Endothelial cell of umbilical vein (primary cell): ENCODE data around the gene SMCO2. TPM values are rescaled to one million over a fixed set of nuclear protein-coding genes. Genes with fewer than 3 reads are reported as not detected.

Source experiments
- BruUV-seq: library from RNA; stranded (reverse); fragments of 400-500 nt; replicated peaks from 2 replicates; lab custom pipeline; 2021; lab: Mats Ljungman, UMichigan
- CTCF ChIA-PET: fragments of 300-600, 350-600 bp; sonication (Branson Sonifier 250); formaldehyde crosslinking; loops from one replicate; lab custom pipeline; 2021; ENCODE audit warnings: antibody characterized with exemption, inconsistent platforms; lab: Charles Lee
- POLR2A ChIA-PET: fragments of 300-600, 350-600 bp; sonication (Branson Sonifier 250); formaldehyde crosslinking; loops from one replicate; lab custom pipeline; 2021; ENCODE audit warnings: antibody characterized with exemption, inconsistent platforms; lab: Charles Lee
- DNase-seq: peaks from one replicate; pipeline ENCODE4 v3.0.0-alpha.2; 2011; ENCODE audit warnings: low read depth, low spot score
- FAIRE-seq: peaks from 2 replicates; lab custom pipeline; 2011; peaks lifted over from hg19 to GRCh38; lab: Jason Lieb, UNC
- H2AFZ ChIP-seq: 2 replicates; pipeline ENCODE4 v1.6.0; 2012; ENCODE audit warnings: low read depth, low read length, control low read depth, inconsistent platforms
- H3K27ac ChIP-seq: 2 replicates; pipeline ENCODE4 v1.5.1; 2011; ENCODE audit warnings: low read depth, mild to moderate bottlenecking, control low read depth, low read length, moderate library complexity; ENCODE audit not compliant: insufficient read depth
- H3K27me3 ChIP-seq, 2 experiments: 2 replicates each; pipeline versions ENCODE4 v1.6.0 to v1.6.1; 2011; ENCODE audit warnings: low read length in 2 of 2, mixed read lengths in 1 of 2; ENCODE audit not compliant: control insufficient read depth in 2 of 2, insufficient read depth in 2 of 2
- H3K36me3 ChIP-seq, 2 experiments: 2 replicates in 1 of 2; 3 replicates in 1 of 2; pipeline ENCODE4 v1.5.1; 2011; ENCODE audit warnings: low read length in 2 of 2, mild to moderate bottlenecking in 1 of 2, moderate library complexity in 1 of 2; ENCODE audit not compliant: control insufficient read depth in 2 of 2, insufficient read depth in 2 of 2; ENCODE audit errors: extremely low read depth in 1 of 2
- H3K4me1 ChIP-seq: 3 replicates; pipeline ENCODE4 v1.5.1; 2011; ENCODE audit warnings: mild to moderate bottlenecking, low read length; ENCODE audit not compliant: control insufficient read depth, insufficient read depth; ENCODE audit errors: extremely low read depth
- H3K4me2 ChIP-seq: 2 replicates; pipeline ENCODE4 v1.6.1; 2011; ENCODE audit warnings: low read length, control low read depth, mixed read lengths; ENCODE audit not compliant: insufficient read depth
- H3K4me3 ChIP-seq, 3 experiments: fragments of 200-600 bp in 1 of 3; sonication (generic), shearing (Covaris generic) in 1 of 3; replicated peaks in 1 of 3; 2 replicates each; pipeline ENCODE4 v1.5.1; 2011 to 2016; ENCODE audit warnings: control low read depth in 3 of 3, low read length in 3 of 3, mild to moderate bottlenecking in 2 of 3, inconsistent platforms in 1 of 3, low read depth in 1 of 3, moderate library complexity in 1 of 3; ENCODE audit not compliant: insufficient read depth in 1 of 3
- H3K79me2 ChIP-seq: 2 replicates; pipeline ENCODE4 v1.6.0; 2012; ENCODE audit warnings: low read length, inconsistent platforms; ENCODE audit not compliant: control insufficient read depth, insufficient read depth
- H3K9ac ChIP-seq: replicated peaks from 2 replicates; pipeline ENCODE3; 2011; ENCODE audit warnings: low read length, control low read depth; ENCODE audit not compliant: insufficient read depth; ENCODE audit errors: extremely low read depth
- H3K9me1 ChIP-seq: replicated peaks from 3 replicates; pipeline ENCODE4 v1.6.0; 2011; ENCODE audit warnings: mild to moderate bottlenecking, low read length; ENCODE audit not compliant: control insufficient read depth, insufficient read depth; ENCODE audit errors: extremely low read depth
- H3K9me3 ChIP-seq: replicated peaks from 2 replicates; pipeline ENCODE4 v1.5.1; 2012; ENCODE audit warnings: low read length, inconsistent platforms; ENCODE audit not compliant: control insufficient read depth, insufficient read depth
- H4K20me1 ChIP-seq: replicated peaks from 2 replicates; pipeline ENCODE3; 2011; ENCODE audit warnings: mild to moderate bottlenecking, low read length; ENCODE audit not compliant: control insufficient read depth, insufficient read depth; ENCODE audit errors: extremely low read depth
- CTCF ChIP-seq, 2 donors: IDR thresholded peaks; 1 replicate in 1 of 2; 2 replicates in 1 of 2; pipeline ENCODE4 v1.5.1; 2011; ENCODE audit warnings: low read length in 2 of 2, mild to moderate bottlenecking in 2 of 2, moderate library complexity in 2 of 2, control low read depth in 1 of 2, inconsistent platforms in 1 of 2, low read depth in 1 of 2; ENCODE audit not compliant: insufficient read depth in 1 of 2; ENCODE audit errors: extremely low read depth in 1 of 2
- EZH2 ChIP-seq: IDR thresholded peaks from 2 replicates; pipeline ENCODE4 v1.6.1; 2012; ENCODE audit warnings: borderline replicate concordance, low read depth, mild to moderate bottlenecking, moderate library complexity, low read length, inconsistent platforms; ENCODE audit not compliant: severe bottlenecking
- FOS ChIP-seq: IDR thresholded peaks from 2 replicates; pipeline ENCODE4 v1.6.1; 2011; ENCODE audit warnings: mild to moderate bottlenecking, low read length, moderate library complexity, borderline replicate concordance; ENCODE audit not compliant: insufficient read depth
- GATA2 ChIP-seq: IDR thresholded peaks from 2 replicates; pipeline ENCODE4 v1.7.0; 2011; ENCODE audit warnings: low read depth, mild to moderate bottlenecking, moderate library complexity, mixed read lengths, low read length; ENCODE audit not compliant: insufficient read length, insufficient read depth
- JUN ChIP-seq: IDR thresholded peaks from 2 replicates; pipeline ENCODE4 v1.6.1; 2011; ENCODE audit warnings: borderline replicate concordance, low read depth; ENCODE audit not compliant: insufficient read length, insufficient read depth
- MAX ChIP-seq: IDR thresholded peaks from 2 replicates; pipeline ENCODE4 v1.6.1; 2011; ENCODE audit not compliant: insufficient read depth, insufficient read length
- MYC ChIP-seq: IDR thresholded peaks from one replicate; pipeline ENCODE4 v1.6.1; 2011; ENCODE audit warnings: mild to moderate bottlenecking, low read depth, low read length
- POLR2A ChIP-seq: IDR thresholded peaks from 2 replicates; pipeline ENCODE4 v1.6.1; 2012; ENCODE audit warnings: low read depth, mild to moderate bottlenecking, control low read depth, low read length
- POLR2AphosphoS5 ChIP-seq: IDR thresholded peaks from 2 replicates; pipeline ENCODE4 v1.6.1; 2012; ENCODE audit warnings: low read depth, mild to moderate bottlenecking, control low read depth, low read length, moderate library complexity; ENCODE audit not compliant: insufficient read depth
- dilution Hi-C: fragments of 300-500 bp; cut with MboI; formaldehyde crosslinking; loops from one replicate; pipeline ENCODE4 v1.15.0; 2019; ENCODE audit warnings: low sequenced_read_pairs; ENCODE audit not compliant: extremely low pct_ligation_motif_present
- intact Hi-C: fragments of 100-400 bp; cut with micrococcal nuclease; formaldehyde crosslinking; loops from one replicate; pipeline ENCODE4 v1.10.0; 2022
- polyA plus RNA-seq, 4 experiments: library from polyadenylated mRNA; depleted of rRNA in 3 of 4; stranded (reverse) in 3 of 4; unstranded in 1 of 4; fragments of >200 nt; gene quantifications; 2 replicates each; pipeline versions ENCODE4 v1.2.1 to v1.2.3, GENCODE V29; 2011 to 2012; ENCODE audit warnings: missing spikeins in 1 of 4
- total RNA-seq: library from RNA; stranded (reverse); gene quantifications from 2 replicates; pipeline ENCODE4 v1.2.3, GENCODE V29; 2021

Gene SMCO2
- total and polyA plus RNA-seq, 2 donors (not counting 3 experiments of a cell fraction or from before 2014, with no cell fraction given) = 0.33 to 0.49 TPM

- Histone ChIP-seq H3K27ac (no peak overlapping the region), H4K20me1 (no peaks in the 10 kb centered on the region), H3K9me3 (no peaks in the 10 kb centered on the region), H3K79me2 (no peaks in the 10 kb centered on the region), H3K4me3 (no peak overlapping the region), H3K27me3 (no peaks in the 10 kb centered on the region), H3K4me2 (no peak overlapping the region), H3K9me1 (no peaks in the 10 kb centered on the region), H3K36me3 (no peaks in the 10 kb centered on the region), H3K9ac (no peak overlapping the region), H2AFZ (no peak overlapping the region), H3K4me1 (no peaks in the 10 kb centered on the region)
- TF ChIP-seq GATA2 (no peak), EZH2 (no peak)
- FAIRE-seq (no peak), DNase-seq (no peak)
- BruUV-seq = no TSS peak
- ChIA-PET POLR2A (no interaction called here), CTCF (interaction anchor here (0.9 to 1.3 kb wide), 3 partner anchors 9 to 27 kb away, joined by 3 to 4 read pairs (median 3); no protein-coding TSS in a partner anchor)
- intact Hi-C loops (no loop called here), dilution Hi-C loops (no loop called here)
Measured at GRCh38 chr12:27453421-27453820, 6.9 kb downstream of the SMCO2 start.

GRCh38 chr12:27455589-27455988 lies 9.1 kb downstream of the SMCO2 start:
- no peaks in the 10 kb centered on the region for H3K9me3 ChIP-seq

More at GRCh38 chr12:27455589-27455988, 9.1 kb downstream of the SMCO2 start:
- no peak overlapping the region for H3K27ac ChIP-seq
- no peak overlapping the region for H3K9ac ChIP-seq
- FAIRE-seq = no peak
- no peaks in the 10 kb centered on the region for H3K27me3 ChIP-seq
- H3K4me3 ChIP-seq = no peak overlapping the region
- TF ChIP-seq POLR2AphosphoS5 = no peak
- no peak for TF ChIP-seq JUN
- TF ChIP-seq EZH2 = no peak
- no peak for TF ChIP-seq MAX
- TF ChIP-seq POLR2A = no peak
- no peak for TF ChIP-seq GATA2
- TF ChIP-seq CTCF (IDR thresholded peaks at IDR 0.05; ENCODE audit: extremely low read depth in 1 of 2, insufficient read depth in 1 of 2, low read depth in 1 of 2, low read length in 2 of 2) = no peak
- no peak for TF ChIP-seq FOS
- no peak for TF ChIP-seq MYC
- peaks cover 11% of the 10 kb centered on the region for H3K4me1 ChIP-seq
- no peaks in the 10 kb centered on the region for H4K20me1 ChIP-seq
- H3K36me3 ChIP-seq = no peaks in the 10 kb centered on the region
- H2AFZ ChIP-seq = no peak overlapping the region
- H3K79me2 ChIP-seq = no peaks in the 10 kb centered on the region
- H3K9me1 ChIP-seq = no peaks in the 10 kb centered on the region
- ChIA-PET POLR2A (no interaction called here), CTCF (interaction anchor here (1.0 kb wide), 1 partner anchor 21 kb away, joined by 3 read pairs; no protein-coding TSS in a partner anchor)
- dilution Hi-C loops = no loop called here
- no peak overlapping the region for H3K4me2 ChIP-seq
- no TSS peak for BruUV-seq
- intact Hi-C loops = no loop called here
- DNase-seq = no peak
